ENCODE results near the gene FBXO3.

Gene FBXO3

GRCh38 chr11:33753304-33753967 is 20.9 kb downstream of the FBXO3 start:
- no peak for TF ChIP-seq CTCF (IDR thresholded peaks at IDR 0.05)
- no peak for DNase-seq (ENCODE audit: low spot score)
- Histone ChIP-seq H3K4me3 (no peak overlapping the region), H3K27ac (peak overlapping the region; percentile 3 to 11)

- no peak for TF ChIP-seq CTCF (IDR thresholded peaks at IDR 0.05)
- no peak for DNase-seq (ENCODE audit: low spot score)
- Histone ChIP-seq H3K4me3 (no peak overlapping the region), H3K27ac (no peak overlapping the region)
Measured at GRCh38 chr11:33751878-33752277, 22.4 kb downstream of the FBXO3 start.

GRCh38 chr11:33747979-33748378 is 26.3 kb downstream of the FBXO3 start:
- H3K27ac ChIP-seq = no peak overlapping the region
- TF ChIP-seq CTCF (IDR thresholded peaks at IDR 0.05) = no peak
- no peak for DNase-seq (ENCODE audit: low spot score)
- H3K4me3 ChIP-seq = no peak overlapping the region

GRCh38 chr11:33743291-33743690 is 31.0 kb downstream of the FBXO3 start:
- DNase-seq (ENCODE audit: low spot score) = no peak
- Histone ChIP-seq H3K27ac (no peak overlapping the region), H3K4me3 (no peak overlapping the region)
- no peak for TF ChIP-seq CTCF (IDR thresholded peaks at IDR 0.05)

- H3K27ac ChIP-seq = no peak overlapping the region
- no peak overlapping the region for H3K4me3 ChIP-seq
- no peak for DNase-seq (ENCODE audit: low spot score)
- no peak for TF ChIP-seq CTCF (IDR thresholded peaks at IDR 0.05)
Measured at GRCh38 chr11:33742249-33742851, 32.0 kb downstream of the FBXO3 start.

- H3K27ac ChIP-seq = no peak overlapping the region
- DNase-seq (ENCODE audit: low spot score) = no peak
- H3K4me3 ChIP-seq = no peak overlapping the region
- no peak for TF ChIP-seq CTCF (IDR thresholded peaks at IDR 0.05)
Measured at GRCh38 chr11:33741806-33742205, 32.5 kb downstream of the FBXO3 start.

- no peak for DNase-seq (ENCODE audit: low spot score)
- TF ChIP-seq CTCF (IDR thresholded peaks at IDR 0.05) = no peak
- Histone ChIP-seq H3K4me3 (no peak overlapping the region), H3K27ac (peak overlapping the region in 1 of 2 donors; percentile 95)
Measured at GRCh38 chr11:33737362-33737821, 36.9 kb downstream of the FBXO3 start.
